GM19239 (cell line): ENCODE results near the gene HAO2.
"Not testable (repeated sequence)": the region's sequence is repeated elsewhere in the genome, so short reads cannot be mapped to it uniquely, and the experiment has no call there.

Source experiments
- DNase-seq: peaks from one replicate; pipeline ENCODE4 v3.0.0; 2011; ENCODE audit warnings: low spot score; ENCODE audit not compliant: insufficient read length
- FAIRE-seq: peaks from 2 replicates; lab custom pipeline; 2011; peaks lifted over from hg19 to GRCh38; lab: Jason Lieb, UNC

Gene HAO2

DNA sequence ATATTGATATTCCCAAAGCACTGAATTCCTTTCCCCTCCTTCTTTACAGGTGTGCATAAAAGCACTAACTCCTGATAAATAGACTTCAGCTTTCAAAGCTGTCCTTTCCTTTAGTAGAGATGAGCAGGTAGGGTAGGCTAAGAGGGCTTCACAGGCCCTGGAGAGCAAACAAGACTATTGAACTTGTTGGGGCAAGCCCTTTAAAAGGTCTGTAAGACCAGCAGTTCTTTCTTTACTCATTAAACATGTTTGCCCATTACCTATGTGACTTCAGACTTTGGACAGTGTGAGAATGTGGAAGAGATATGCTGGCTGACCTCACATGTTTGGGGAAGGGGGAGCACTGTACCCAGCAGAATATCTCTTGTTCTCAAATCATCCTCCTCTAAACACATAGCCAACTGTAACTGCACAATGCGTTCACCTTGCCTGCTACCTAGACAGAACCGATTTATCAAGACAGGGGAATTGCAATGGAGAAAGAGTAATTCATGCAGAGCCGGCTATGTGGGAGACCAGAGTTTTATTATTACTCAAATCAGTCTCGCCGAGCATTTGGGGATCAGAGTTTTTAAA, 27.1 kb upstream of the HAO2 start:
- DNase-seq (no peak), FAIRE-seq (no peak)

DNA sequence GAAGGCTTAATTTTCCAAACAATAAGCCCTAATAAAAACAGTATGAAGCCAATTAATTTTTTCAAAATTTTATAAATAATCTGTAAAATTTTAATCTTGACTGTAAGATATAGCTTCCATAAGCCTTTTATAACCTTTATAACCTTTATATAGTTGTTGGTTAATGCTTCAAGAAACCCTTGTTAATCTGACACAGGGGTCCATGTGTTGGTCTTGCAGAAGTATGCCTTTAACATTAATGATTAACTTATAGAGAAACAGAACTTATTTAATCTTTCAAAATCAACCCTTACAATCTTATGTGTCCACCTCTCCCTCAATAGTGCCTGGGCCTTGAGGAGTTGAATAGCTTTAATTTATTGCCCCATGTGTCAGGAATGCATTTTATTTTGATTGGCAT, 23.2 kb upstream of the HAO2 start:
- DNase-seq (no peak), FAIRE-seq (no peak)

DNA sequence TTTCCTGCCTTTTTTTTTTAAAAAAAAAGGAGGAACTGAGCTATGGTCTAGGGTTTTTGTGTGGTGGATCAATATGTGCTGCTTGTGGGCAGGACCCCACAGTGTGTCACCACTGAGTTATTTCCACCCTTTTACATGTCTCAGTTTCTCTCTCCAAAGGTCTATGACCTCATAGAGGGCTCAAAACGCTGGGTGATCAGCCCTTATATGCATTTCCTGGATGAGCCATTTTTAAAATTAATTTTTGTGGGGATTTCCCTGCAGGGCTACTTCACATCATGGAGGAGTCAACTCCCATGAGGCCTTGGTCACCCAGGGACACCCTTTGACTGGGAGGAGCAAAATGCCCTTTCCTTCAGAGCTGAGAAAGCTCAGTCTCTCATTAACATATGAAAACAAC, 20.7 kb upstream of the HAO2 start:
- DNase-seq, result no peak
- peak; percentile 49 for FAIRE-seq

DNA sequence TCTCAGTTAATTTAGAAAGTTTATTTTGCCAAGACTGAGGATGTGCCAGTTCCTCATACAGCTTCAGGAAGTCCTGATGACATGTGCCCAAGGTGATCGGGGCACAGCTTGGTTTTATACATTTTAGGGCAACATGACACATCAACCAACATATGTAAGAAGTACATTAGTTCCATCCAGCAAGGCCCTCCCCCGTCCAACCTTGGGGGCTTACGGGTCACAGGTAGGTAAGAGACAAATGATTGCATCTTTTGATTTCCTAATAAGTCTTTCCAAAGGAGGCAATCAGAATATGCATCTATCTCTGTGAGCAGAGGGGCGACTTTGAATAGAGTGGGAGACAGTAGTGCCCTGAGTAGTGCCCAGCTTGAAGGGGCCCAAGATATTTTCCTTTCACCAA, 19.6 kb upstream of the HAO2 start:
- DNase-seq, result no peak
- FAIRE-seq, result no peak

DNA sequence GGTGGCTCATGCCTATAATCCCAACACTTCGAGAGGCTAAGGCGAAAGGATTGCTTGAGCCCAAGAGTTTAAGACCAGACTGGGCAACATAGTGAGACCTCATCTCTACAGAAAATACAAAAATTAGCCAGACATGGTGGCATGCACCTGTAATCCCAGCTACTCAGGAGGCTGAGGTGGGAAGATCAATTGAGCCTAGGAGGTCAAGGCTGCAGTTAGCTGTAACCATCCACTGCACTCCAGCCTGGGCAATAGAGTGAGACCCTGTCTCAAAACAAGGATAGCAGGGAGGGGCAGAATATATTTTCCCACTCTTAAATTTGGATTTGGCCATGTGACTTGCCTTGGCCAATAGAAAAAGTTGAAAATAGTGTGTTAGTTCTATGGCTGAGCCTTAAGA, 17.7 kb upstream of the HAO2 start:
- not testable (repeated sequence) for DNase-seq, FAIRE-seq

DNA sequence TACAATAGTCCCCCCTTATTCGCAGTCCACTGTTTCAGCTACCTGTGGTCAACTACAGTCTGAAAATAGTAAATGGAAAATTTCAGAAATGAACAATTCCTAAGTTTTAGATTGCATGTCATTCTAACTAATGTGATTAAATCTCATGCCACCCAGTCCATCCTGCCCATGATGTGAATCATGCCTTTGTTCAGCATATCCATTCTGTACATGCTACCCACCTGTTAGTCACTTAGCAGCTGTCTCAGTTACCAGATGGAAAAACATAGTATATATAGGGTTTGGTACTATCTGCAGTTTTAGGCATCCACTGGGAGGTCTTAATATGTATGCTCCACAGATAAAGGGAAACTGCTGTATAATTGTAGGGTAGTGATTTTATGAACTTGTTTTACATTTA, 16.6 kb upstream of the HAO2 start:
- DNase-seq (no peak), FAIRE-seq (no peak)

DNA sequence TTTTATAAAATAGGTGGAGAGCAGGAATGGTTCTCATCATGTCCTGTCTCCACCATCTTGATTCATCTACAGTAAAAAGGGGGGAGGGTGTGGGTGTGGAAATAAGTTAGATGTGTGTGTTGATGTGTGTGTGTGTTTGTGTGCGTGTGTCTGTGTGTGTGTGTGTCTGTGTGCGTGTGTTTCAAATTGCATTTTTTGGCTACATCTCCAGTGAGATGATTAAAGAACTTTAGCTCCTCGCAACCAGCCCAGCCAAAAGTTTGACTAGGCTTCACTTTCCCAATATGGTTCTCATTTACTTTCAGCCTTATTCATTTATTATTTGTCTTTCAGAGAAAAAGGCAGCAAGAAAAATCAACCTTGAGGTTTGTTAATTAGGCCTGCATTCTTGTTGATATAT, 14.7 kb upstream of the HAO2 start:
- no peak for FAIRE-seq
- DNase-seq, result no peak

DNA sequence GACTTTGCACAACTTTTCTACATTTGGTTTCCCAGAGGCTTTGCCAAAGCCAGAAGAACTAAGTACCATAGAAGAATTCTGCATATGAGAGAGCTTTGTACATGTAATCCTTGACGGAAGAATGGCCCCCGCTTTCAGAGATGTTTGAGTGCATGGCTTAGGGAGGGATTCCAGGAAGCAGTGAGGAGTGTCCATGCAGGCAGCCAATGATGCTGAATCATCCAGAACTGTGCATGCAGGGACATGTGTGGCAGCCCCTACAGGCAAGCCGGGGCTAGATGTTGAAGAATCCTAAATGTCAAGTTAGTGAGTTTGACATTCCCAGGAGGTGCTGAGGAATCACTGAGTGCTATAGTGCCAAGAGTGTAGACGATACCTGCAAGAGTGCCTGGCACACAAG, 9.9 kb upstream of the HAO2 start:
- FAIRE-seq (no peak), DNase-seq (no peak)

DNA sequence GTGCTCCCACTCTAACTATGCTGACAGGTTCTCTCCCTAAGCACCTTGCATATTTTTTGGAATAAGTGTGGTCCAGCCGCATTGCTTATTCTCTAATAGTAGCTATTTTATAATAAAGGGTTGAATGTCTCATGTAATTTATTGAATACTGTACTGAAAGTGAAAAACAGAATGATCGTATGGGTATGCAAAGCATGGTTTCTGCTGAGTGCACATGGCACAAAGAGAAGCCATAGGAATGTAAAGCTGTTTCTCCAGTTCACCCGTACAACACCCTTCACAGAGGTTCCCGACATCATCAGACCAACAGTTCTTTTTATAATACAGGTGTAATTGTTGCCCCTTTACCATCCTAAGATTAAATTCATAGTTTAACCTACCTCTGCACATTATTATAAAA, 8.9 kb upstream of the HAO2 start:
- no peak for DNase-seq
- FAIRE-seq, result no peak

DNA sequence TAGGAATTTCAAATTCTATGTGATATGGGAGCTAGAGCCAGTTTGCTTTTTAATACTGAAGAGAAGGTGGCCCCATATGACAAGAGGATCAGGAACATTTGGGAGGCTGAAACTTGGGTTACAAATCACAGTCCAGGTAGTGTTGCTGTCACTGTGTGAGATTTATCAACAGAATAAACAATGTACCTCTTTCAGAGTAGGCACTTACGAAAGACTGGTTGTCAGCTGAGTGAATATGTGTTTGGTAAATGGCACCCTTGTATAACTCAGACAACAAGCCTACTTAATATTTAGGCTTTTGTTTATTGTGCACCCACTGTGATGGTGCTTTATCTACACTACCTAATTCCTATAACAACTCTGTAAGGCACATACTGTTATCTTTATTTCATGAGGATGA, 7.4 kb upstream of the HAO2 start:
- no peak for DNase-seq
- FAIRE-seq, result no peak

DNA sequence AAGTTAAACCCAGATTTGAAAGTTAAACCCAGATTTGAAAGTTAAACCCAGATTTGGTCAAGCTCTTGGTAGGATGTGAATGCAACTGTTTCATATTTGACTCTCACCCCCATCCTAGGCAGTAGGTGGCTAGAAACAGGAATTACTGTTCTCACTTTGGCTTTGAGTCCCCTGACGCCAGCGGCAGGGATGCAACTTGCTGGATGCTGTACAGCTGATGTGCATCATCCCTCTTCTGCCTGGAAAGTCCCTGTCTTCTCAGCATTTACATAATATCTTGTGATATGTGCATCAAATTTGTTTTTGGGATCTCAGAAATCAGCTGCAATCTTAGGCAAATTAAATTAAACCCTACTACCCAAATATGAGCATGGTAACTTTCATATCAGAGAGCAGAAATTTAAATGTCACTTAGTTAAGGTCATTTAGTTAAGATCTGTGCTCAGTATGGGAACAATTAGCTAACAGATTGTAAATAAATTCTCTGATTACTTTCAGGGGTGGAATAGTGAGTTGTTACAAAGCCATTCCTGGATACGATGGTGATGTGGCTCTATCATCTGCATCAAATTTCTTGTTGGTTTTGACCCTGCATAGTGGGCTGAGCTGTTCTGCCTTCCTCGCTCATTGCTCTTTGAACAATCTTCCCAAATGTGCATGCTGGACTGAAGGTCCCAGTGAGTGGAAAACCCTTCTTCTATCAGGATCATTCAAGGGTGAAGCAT, 6.8 kb upstream of the HAO2 start:
- DNase-seq, result no peak
- no peak for FAIRE-seq

DNA sequence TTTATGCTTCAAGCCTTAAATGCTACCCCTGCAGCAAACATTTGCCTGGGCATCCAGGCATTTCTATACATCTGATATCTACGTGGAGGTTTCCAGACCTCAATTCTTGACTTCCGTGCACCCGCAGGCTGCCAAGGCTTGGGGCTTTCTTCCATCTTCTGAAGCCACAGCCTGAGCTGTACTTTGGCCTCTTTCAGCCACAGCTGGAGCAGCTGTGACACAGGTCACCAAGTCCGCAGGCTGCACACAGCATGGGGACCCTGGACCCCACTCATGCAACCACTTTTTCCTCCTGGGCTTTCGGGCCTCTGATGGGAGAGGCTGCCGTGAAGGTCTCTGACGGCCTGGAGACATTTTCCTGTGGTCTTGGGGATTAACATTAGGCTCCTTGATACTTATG, 5.4 kb upstream of the HAO2 start:
- no peak for FAIRE-seq
- DNase-seq, result no peak

DNA sequence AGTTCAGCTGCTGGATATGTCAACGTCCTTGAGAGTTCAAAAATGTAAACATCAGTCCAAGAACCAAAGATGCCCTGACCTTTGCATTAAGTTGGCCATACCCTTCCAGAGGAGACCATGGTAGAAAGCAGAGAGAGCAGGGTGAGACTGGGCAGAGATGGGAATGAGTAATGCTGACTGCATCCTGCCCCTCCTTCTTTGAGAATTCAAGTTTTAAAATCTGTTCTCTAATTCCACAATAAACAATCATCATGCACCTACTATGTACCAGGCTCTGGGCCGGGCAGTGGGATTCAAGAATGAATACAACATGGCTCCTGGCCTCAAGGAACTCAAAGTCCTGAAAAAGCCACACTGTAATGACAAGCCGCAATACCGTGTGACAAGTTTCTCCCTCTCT, 3.9 kb upstream of the HAO2 start:
- FAIRE-seq (no peak), DNase-seq (no peak)

DNA sequence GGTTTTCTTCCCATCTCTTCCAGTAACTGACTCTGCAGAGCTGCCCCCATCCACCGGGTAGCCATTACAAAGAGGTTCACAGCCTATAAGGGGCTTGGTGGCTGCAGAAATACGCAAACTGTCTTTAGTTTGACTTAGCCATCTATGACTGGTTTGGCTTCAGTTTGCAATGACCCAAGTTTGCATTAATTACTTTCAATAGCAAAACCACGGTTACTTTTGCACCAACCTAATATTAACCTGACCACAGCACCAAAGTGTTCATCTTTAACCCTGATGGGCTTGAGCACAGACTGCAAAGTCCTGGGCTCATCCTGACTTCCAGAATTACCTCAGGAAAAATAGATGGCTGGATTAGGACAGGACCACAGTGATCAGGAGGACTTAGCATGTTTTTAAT, 2.2 kb upstream of the HAO2 start:
- FAIRE-seq, result no peak
- DNase-seq, result no peak

DNA sequence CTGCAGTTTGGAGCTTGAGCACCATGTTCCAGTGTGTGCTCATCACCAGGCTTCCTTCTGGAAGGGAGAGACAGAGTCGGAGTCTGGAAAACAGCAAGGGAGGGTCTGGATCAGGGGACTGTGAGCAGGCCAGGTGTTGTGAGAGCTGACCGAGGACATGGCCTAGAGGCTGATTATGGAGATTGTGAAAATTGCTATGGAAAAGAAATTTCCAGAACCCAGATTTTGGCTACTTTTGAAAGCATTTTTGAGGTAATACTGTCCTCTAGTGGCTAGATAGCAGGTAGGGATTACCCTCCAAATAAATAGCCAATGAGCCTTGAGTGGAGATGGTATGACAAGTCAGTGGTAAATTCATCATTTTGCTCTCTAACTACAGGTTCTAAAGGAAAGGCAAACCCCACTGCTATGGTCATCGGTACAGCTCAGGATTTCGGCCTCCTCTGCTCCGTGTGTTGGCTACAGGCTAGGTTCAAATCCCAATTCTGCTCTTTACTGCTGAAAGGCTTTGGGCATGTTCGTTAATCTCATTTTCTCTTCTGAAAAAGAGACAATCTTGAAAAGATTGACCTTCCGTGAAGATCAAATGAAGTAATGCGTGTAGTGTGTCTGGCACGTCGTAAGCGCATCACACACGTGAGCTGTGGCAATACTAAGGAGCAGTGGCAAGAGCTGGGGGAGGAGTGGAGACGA, 1.0 kb upstream of the HAO2 start:
- no peak for DNase-seq
- FAIRE-seq, result no peak

DNA sequence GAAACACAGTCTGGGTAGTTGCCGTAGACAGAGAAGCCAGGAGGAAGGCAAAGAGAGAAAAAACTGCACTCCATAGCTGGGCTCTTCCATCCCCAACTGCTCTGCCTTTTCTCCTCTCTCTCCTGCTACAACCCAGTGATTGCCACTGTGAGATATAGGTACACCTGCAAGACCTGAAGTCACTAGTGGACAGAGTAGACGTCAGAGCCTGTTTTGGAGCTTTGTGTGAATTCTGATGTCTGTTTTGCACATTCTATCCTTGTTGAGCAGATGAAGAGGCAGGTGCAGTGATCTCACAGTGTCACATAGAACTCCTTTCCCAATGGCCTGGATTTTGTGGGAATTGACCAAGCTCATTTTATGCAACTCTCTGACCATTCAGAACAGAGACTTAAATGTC, 2.2 kb downstream of the HAO2 start:
- no peak for DNase-seq
- no peak for FAIRE-seq

DNA sequence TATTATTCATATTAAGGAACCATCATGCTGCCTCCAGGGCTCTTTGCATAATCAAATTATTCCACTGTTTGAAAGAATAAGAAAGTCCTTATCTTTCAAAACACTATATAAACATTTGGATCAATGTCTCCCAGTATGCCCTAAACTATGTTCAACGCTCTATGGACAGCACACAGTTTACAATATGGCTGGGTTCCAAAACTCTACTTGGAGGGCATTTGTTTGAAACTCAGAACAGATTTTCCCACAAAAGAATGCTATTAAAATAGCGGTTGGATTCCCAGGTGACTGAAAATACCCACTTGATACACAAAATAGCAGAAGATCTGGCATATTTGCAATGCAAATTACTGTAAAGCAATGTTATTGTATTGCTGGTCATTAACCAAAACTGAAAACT, 3.2 kb downstream of the HAO2 start:
- FAIRE-seq (no peak), DNase-seq (no peak)

DNA sequence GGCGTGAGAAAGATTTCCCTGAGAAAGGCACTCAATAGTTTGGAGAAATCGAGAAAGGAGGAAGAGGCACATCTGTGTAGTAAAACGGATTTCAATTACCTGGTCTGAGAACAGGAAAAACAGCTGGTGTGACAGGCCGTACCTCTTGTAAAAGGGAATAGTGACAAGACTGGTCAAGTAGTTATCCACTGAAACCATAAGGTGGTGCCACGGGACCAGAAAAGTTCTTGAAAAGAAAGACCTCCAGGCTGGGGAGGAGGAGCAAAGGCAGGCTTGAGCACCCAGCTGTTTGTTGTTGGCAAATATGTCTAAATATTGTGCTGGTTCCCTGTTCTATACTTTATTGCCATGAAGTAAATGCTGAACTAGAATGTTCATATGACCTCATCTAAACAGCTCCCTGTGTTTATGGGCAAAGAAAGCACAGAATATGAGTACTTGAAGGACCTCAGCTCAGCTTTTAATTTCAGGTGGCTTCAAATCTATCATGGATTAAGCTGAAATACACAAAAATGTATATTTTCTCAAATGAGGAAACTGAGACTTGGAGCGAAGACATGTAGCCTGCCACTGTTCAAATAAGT, 4.0 kb downstream of the HAO2 start:
- DNase-seq (peak; percentile 36), FAIRE-seq (peak; percentile 55)

DNA sequence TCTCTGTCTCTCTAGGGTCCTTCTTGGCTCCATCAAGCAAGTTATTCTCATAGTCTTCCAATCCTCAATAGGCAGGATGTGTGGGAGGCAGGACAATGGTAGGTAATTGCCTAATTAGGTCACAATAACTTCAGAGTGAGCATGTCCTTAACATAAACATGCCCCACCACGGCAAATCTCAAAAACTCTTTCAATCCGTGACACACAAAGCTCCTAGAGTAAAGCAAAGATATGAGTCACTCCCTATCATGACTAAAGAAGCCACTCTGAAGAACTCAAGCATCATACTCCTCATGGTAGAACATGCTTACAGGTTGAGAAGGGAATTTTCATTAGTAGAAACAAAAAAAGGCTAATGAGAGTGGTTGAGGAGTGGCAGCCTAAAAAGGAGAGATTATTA, 4.9 kb downstream of the HAO2 start:
- DNase-seq (no peak), FAIRE-seq (no peak)

DNA sequence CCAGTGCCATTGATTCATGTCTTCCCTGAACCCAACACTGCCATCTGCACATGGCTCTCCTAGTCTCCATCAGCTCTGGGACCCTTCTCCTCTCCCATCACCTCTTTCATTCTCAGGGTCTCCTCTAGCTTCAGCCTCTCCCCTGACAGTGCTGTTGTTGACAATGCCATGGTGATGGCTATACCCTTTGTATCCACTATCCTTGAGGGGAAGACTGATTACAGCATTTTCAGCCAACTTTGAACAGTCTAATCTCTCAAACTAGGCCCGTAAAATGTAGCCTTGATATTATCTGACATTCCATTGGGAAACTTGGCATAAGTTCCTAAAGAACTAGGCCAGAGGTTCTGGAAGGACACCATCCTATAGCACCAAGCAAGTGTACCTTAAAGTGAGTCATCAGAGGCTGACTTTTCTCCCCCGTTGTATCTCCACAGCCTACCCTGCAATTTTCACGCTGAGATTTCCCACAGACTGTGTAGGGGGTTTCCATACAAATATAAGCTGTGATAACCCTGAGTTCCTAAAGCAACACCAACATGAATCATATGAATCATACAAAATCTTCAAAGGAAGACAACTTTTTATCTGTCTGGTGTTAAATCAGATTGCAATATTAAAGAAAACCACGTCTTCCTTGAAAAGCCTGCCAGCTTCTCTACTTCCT, 5.8 kb downstream of the HAO2 start:
- FAIRE-seq, result no peak

DNA sequence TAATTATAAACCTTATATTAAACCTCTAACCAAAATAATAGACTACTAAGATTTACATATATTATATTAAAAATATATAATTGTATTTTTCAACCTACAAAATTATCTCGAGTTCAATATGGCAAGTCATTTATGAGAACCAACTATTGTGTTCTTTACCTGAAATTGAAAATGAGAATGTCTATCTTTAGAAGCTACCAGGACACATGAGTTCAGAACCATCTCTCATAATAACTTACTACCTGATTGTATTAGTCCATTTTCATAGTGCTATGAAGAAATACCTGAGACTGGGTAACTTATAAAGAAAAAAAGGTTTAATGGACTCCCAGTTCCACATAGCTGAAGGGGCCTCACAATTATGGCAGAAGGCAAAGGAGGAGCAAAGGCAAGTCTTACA, 6.8 kb downstream of the HAO2 start:
- DNase-seq, result no peak
- FAIRE-seq, result no peak

More for the DNA sequence above, 5.8 kb downstream of the HAO2 start:
- DNase-seq, result no peak
